HL-60/S4 treated with phorbol 12-myristate 13-acetate at 8.2 ng/mL for 4 days and 3 days (cell line): ENCODE results near the gene TNIK.

Experiments used
- in situ Hi-C: fragments of 300-500 bp; cut with MboI; formaldehyde crosslinking; loops from 2 replicates; pipeline ENCODE4 v1.15.0; 2022; ENCODE audit warnings: low sequenced_read_pairs

TNIK gene

DNA sequence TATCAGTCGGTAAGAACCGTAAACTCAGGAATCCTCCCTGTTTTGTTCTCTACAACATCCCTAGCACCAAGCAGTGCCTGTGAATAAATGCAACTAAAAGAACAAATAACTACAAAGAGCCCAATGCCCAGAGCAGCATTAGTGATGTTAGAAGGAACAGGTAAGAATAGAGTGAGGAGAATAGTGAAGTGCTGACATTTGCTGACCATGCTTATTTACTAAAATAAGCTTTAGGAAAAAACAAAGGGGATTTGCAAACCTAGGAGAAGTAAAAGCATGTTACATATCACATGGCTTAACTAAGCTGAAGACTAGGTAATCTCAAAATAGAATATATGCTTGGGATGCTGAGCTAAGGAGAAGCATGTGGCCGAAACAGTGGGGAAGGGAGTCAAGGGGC is 247.6 kb downstream of the TNIK start:
- in situ Hi-C loops = no loop called here

DNA sequence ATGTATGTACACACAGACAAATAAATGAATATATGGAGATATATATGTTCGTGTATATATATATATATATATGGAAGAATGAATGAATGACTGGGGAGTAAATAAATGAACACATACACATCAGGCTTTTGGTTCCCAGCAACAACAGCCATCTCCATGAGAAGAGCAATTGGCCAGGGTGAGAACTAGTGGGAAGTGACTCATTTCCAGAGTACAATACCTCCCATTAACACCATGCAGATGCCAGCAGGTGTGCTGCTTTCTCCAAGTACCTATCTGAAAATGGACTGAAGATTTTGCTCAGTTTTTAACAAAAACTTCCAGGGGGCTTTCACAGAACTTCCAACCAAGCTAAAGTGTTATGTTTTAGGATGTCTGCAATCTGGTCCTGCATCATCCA is 253.9 kb downstream of the TNIK start:
- in situ Hi-C loops = no loop called here

DNA sequence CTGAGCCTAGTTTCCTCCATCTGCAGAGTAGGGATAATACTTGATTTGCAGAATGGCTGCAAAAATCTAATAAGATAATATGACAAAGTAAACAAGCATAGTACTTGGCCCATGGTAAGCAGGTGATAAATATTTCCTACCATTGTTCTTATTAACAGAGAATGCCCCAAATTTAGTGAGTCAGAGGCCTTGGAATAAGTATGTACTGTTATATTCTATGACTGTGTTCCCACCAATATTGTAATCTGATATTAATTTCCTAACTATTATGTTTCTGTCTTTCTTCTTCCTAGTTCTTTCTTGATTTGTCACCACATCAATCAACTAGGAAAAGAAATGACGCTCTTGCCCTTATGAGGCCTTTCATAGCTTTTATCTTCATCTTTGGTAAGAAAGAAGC is 255.3 kb downstream of the TNIK start:
- in situ Hi-C loops = no loop called here

DNA sequence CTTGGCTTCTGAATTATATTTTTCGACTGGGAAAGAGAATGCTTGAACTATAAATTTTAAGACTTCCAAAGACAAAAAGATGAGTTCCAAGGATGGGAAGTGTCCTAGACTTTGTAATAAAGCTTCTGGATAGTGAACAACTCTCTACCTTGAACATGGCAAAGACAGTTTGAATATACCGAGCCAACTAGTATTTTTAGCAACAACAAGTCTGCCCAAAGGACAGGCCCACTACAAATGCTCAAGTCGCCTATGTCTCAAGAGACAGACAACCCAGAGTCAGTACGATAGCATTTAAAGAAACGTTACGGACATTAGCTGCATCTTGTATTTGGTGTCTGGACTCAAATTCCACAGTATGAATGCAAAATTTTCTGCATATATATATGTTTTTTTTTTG is 258.4 kb downstream of the TNIK start:
- in situ Hi-C loops = no loop called here

DNA sequence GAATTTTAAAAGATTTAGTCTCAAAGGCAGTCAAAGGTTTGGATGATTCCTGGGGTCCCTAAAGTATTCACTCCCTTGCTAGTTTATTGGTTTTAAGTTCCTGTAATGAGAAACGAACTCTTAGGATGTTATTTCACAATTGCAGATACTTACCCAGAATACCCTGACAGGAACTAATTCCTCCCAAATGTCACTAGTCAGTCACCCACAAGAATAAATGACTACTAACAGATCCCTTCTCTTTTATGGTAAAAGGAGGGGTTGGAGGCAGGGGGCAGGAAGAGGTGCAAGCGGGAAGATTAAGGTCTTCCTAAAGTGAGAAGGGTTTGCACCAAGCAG is 259.5 kb downstream of the TNIK start:
- in situ Hi-C loops = no loop called here

DNA sequence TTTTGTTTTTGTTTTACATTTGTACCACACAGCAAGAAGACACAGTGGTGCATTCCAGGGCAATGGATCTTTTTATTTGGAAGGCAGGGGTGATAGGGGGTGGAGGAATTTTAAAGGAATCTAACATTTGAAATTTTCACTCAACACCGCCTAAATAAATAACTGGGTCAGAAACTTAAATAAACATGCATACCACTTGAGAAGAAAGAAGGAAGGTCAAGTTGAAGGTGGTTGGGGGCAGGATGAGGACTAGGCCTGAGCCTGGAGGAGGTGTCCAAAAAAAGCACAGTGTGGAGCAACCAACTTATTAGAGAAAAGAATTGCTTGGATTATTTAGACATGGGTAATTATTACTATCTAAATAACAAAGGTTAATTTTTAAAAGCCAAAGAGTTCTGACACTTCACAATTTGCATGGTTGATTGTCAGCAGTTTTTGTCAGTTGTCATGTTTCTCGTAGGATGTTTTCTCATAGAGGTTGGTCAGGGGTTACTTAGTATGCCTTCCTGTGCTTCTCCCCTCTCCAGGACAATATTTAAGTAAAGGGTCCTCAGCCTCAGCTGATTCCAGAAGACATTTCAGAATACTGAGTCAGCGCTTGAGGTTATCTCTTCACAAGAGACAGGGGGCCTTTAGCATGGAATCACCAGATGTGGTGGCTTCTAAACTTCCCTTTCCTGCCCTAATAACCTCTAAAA is 260.0 kb downstream of the TNIK start:
- in situ Hi-C loops = no loop called here

DNA sequence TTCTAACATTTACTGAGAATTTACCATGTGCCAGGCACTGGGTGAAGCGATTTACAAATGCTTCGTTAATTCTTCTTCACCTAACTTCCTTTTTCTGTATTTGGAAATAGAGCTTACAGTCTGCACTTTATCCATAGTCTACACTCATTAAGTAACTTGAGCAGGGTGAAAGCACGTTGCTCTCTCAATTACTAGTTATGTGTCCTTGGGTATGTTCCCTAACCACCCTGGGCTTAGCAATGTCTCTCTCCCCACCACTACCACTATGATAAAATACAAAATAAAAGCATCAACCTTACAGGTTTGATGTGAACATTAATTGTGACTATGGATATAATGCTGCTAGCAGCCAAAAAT is 260.8 kb downstream of the TNIK start:
- in situ Hi-C loops = no loop called here

DNA sequence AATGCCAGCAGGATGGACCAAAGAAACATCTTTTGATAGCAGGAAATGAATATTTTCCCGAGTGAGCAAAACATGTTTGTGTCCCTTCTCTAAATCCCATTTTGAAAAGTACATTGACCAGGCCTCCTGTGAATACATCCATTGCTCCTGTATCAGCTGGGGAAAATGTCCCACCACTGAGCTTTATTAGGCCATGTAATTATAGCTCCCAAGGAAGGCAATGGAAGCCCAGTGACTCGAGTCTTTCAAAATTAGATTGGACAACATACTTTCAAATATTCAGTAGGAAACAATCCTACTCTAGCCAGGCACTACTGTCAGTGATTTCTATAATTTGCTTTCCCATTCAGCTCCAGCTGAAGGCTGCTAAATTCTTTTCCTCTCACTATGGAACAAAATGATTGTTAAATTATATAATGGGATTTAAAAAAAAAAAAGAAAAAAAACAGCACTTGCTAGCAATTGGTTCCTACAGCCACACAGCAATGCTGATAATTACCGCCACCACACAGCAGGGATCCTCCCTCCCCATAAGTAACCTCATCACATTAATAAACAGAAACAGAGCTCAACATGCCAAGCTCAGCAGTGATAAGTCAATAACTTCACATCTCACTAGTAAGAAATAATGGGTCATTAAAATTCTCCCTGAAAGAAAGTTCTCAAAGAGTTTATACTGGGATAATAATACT is 261.3 kb downstream of the TNIK start:
- in situ Hi-C loops = no loop called here

DNA sequence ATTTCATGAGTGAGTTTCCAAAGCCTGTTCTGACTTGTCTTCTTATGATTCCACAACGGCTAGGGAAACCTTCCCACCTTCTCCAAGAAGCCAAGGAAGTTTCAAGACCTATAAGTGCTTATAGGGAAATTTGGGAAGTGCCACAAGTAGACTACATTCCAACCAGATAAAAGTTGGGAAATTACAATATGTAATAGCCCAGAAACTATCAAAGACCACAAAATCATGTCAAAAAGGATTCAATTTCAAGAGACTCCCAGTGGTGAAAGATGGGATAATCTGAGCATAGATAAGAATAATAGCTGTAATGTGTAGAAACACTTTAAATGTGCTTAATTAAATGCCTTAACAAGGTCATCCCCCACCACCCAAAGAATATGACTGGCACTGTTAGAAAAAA is 264.5 kb downstream of the TNIK start:
- in situ Hi-C loops = no loop called here

DNA sequence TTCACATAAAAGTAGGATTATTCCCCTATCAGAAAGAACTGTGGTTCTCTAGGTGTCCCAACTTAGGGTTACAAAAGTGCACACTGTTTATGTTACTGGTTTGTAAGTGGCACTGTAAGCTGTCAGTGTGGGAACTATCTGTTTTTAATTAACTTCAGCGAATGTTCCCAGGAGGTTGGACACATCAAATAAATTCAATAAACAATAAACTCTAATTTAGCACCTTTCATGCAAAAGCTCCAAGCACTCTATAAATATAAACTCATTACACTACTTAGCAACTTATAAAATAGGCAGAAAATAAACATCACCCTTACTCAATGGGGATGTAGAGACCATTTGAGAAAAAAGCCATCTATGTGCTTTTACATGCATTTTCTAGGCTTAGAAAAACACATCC is 265.2 kb downstream of the TNIK start:
- in situ Hi-C loops = no loop called here

DNA sequence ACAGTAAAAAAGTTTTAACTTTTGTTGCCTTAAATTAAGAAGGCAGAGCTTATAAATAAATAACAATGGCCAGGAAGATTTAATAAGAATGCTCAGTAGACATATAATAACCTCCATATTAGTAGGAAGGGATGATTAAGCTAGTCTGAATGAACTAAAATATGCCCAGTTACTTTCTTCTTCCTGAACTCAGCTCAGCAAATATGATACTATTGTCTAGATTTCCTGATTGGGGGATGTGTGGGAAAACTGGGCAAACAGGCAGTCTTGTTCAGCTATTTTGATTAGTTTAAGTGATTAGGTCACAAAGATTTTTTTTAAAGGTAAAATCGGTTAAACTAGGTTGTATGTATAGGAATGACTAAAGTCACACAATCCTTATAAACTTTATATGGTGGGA is 266.5 kb downstream of the TNIK start:
- in situ Hi-C loops = no loop called here

DNA sequence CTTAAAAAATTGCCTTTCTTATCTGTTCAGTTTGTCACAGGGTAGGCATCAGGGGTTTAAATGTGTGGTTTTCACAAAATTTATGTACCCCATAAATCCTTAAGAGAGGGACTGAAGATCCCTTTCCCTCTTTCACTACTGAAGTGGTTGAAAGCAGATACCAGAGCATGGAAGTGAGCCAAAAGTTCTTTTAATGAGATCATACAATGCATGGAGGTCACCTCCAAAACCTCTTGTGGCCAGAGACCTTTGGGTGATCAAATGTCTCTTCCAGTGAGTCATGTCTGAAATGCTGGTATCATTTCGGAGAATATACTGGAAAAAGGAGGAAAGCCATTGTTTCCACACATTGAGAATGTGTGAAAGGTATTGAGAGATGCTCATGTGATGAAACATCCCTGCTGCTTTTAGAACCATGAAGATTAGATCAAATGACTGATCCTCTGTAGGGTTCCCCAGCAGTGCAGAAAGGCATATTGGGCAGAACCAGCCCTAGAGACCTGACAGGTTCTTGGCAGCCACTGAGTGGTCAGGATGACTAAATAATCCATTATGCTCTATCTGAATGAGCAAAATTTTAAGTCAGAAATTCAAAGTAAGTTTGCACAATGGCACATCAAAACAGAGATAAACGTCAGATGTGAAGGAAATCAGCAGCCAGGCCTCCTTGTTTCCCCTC is 267.9 kb downstream of the TNIK start:
- in situ Hi-C loops = no loop called here

DNA sequence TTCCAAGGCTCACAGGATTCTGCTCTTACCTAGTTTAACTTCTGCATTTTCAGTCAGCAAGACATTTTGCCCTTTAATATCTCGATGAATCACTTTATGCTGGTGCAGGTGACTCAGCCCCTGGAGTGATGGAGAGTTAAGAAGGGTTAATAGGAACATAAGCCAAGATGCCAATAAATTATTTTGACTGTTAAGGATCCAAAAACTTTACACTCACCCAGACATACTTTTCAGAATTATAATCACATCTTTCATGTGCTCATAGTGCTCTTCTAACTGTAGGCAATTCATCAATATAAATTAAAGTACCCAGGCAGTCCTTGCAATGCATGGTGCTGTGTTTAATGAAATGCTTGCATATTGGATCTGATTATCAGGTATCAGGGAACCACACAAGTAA is 269.5 kb downstream of the TNIK start:
- in situ Hi-C loops = no loop called here

DNA sequence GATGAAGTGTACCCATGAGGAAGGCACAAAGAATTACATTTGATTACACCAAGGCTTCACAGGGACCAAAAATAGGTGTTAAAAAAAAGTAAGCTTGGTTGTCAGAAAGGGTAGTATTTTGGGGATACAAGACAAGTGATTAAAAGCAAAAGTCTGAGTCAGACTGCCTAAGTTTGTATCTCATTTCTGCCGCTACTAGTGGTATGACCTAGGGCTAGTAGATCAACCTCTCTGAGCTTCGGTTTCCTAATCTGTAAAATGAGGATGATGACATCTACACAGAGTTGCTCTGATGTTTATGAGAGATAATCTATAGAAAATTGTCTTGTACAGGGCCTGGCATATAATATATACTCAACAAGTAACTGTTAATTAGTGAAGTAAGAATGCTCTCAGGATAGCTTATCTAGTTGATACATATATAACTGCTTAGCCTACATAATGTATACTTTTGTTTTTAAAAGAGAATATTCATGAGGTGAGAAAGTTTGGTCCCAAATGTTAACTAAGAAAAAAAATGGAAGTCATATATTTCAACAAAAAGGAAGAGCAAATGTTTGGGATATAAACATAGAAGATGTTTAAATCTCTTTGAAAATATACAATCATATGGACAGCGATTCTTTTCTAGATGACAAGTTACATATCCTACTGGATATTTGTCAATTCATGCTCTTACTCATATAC is 270.7 kb downstream of the TNIK start:
- in situ Hi-C loops = no loop called here

DNA sequence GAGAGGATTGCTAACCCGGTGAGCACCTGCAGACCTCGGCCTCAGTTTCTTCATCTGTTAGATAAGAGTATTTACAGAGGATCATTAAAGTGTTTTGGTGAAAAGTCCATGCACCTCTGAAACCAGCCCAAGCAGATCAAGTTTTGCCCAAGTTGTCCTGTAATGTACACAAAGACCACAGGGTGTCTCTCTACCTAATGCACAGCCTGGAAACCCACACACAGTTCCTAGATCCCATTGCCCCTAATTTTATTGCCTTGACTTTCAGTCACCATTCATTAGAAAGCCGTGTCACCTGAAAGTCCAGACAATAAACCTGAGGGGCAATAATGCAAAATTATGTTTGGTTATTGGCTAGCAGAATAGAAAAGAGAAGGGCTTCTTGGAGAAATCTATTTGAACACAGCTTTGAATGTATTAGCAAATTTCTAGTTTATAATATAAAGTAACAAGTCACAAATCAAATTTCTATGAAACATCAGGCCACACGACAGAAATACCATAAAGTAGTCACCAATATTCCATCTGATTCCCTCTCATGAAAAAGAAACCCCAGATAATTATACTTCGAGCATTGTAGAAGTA is 272.4 kb downstream of the TNIK start:
- in situ Hi-C loops = no loop called here

DNA sequence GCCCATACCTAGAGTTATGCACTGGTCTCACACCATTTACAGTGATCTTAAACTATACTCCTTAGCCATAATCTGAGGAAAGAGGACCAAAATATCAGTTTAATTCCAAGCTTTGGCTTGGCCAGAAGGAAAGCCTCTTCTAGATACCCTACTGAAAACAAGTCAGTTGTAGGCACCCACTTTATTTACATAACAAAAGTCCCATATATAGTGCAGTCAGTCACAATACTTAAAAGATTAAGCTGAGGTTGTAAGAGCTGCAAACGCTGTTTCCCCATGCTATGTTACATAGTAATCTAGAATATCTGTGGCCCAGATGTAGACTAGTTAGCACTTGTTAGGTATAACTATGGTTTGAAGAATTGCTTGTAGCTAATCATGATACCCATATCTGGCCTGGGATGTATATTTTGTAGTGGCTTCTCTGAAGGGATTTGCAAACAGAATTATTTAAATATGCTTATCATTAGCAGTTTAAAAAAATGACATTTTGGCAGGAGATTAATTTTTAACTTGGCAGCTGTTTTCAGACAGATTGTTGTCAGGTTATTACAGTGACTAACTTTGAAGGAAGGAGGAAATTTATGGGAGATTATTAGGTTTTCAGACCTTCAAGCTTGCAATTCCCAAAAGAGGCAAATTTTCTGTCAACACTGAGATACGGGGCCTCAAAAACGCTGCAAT is 273.2 kb downstream of the TNIK start:
- in situ Hi-C loops = no loop called here

DNA sequence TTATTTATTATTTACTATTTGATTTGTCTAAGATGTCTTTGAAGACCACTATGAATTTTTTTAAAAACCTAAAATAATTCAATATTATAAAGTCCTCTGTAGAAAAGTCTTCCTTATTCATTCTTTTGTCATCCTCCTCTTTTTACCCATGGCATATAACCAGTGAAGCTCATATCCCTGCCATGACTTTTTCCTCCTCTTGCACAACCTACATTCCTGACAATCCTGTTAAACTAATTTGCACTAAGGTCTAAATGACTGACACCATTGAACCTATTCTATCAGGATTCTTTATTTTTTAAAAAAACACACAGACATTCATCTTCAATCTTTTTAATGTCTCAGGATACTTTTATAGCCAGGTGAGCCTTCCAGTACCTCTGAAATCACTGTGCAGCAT is 273.8 kb downstream of the TNIK start:
- in situ Hi-C loops = no loop called here

DNA sequence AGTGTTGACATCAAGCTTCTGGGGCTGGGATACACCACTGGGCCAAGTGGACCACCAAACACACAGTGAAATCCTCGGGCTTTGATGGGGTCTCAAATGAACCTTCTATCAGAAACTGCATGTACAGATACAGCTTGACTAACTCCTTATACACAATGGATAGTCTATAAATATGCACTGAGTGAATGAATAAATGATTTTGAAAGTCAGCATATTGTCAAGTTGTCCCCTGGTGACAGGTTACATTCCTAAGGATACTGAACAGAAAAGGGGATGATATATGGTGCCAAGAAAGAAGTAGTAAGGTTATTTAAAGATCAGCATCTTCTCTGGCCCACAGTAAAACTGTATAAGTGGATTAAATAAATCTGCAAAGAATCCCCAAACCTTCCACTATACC is 274.2 kb downstream of the TNIK start:
- in situ Hi-C loops = no loop called here

DNA sequence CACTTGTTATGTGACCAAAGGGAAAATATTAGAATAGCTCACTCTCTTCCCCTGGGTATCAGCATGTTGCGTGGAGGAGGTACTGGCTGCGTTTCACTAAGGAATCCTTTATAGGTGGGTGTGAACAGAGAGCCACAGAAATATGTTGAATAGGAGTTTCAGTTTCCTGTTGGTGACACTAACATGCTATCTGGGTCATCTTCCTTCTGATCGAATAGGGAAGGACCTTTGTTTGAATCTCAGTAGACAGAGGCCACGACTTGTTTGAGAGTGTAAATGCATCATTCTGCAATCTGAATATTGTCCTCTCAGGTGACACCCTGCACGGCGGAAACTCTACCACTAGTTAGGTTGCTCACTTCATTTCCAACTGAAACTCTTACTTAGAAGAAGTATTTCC is 275.8 kb downstream of the TNIK start:
- in situ Hi-C loops = no loop called here

DNA sequence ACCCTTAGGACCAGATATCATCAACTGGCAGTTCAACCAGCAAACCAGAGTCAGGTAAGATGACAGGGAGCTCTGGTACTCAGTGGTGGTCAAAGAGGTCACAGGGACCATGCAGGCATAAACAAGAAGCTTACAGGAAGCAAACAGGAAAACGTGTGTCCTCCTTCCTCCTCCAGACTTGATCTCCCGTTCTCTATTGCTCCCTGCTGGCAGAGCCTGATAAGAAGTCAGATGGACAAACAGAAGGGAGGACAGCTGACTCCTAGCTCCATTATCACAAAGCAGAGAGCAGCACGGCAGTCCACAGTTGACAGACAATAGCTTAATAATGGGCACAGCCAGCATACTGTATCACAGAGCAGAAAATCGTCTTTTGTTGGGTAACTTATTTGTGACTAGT is 277.2 kb downstream of the TNIK start:
- in situ Hi-C loops = no loop called here
